ENCODE data around the gene TECPR2. TPM values are rescaled to one million over a fixed set of nuclear protein-coding genes. Genes with fewer than 3 reads are reported as not detected.

TECPR2 gene
- total RNA-seq, 2 experiments from 2014 or later, result 10.3 to 13.1 TPM

GRCh38 chr14:102363182-102363943 is 622 bp downstream of the TECPR2 start:
- Mint-ChIP-seq H3K27me3 (no peaks in the 10 kb centered on the region), H3K9me3 (ENCODE audit: low read depth) (no peaks in the 10 kb centered on the region), H3K36me3 (peaks cover 5% of the 10 kb centered on the region), H3K4me1 (peaks cover 35% of the 10 kb centered on the region), H3K4me3 (no peak overlapping the region), H3K27ac (peak overlapping the region; percentile 69)
- ATAC-seq, result peak; percentile 32
- peak; percentile 54 for DNase-seq
- CTCF ChIA-PET, result interaction anchor here (0.8 to 1.6 kb wide), 6 partner anchors 12 to 75 kb away, joined by 3 to 7 read pairs (median 3); partner anchors contain the start of gene ZNF839

- no peak overlapping the region for H3K4me3 Mint-ChIP-seq
- ATAC-seq, result no peak
Observed at GRCh38 chr14:102370305-102370809, 7.6 kb downstream of the TECPR2 start.

GRCh38 chr14:102371361-102371760 is 8.6 kb downstream of the TECPR2 start:
- CTCF ChIA-PET, result no interaction called here
- no peak overlapping the region for H3K27ac Mint-ChIP-seq
- peaks cover 45% of the 10 kb centered on the region for H3K4me1 Mint-ChIP-seq

More at GRCh38 chr14:102370305-102370809, 7.6 kb downstream of the TECPR2 start:
- no peak for DNase-seq
- H3K27ac Mint-ChIP-seq, result no peak overlapping the region
- peaks cover 40% of the 10 kb centered on the region for H3K4me1 Mint-ChIP-seq
- H3K9me3 Mint-ChIP-seq (ENCODE audit: low read depth), result no peaks in the 10 kb centered on the region
- H3K36me3 Mint-ChIP-seq, result peaks cover 2% of the 10 kb centered on the region
- CTCF ChIA-PET, result no interaction called here
- H3K27me3 Mint-ChIP-seq, result no peaks in the 10 kb centered on the region

GRCh38 chr14:102373110-102373509 is 10.4 kb downstream of the TECPR2 start:
- peaks cover 43% of the 10 kb centered on the region for H3K4me1 Mint-ChIP-seq
- DNase-seq (no peak), ATAC-seq (no peak)
- H3K27ac Mint-ChIP-seq, result no peak overlapping the region
- H3K9me3 Mint-ChIP-seq (ENCODE audit: low read depth), result no peaks in the 10 kb centered on the region
- H3K36me3 Mint-ChIP-seq, result peaks cover 3% of the 10 kb centered on the region
- CTCF ChIA-PET, result no interaction called here
- no peak overlapping the region for H3K4me3 Mint-ChIP-seq
- no peaks in the 10 kb centered on the region for H3K27me3 Mint-ChIP-seq

More at GRCh38 chr14:102371361-102371760, 8.6 kb downstream of the TECPR2 start:
- DNase-seq, result no peak
- no peak for ATAC-seq
- no peaks in the 10 kb centered on the region for H3K27me3 Mint-ChIP-seq
- no peaks in the 10 kb centered on the region for H3K9me3 Mint-ChIP-seq (ENCODE audit: low read depth)
- no peaks in the 10 kb centered on the region for H3K36me3 Mint-ChIP-seq
- H3K4me3 Mint-ChIP-seq, result no peak overlapping the region

GRCh38 chr14:102374264-102374663 is 11.5 kb downstream of the TECPR2 start:
- Mint-ChIP-seq H3K9me3 (ENCODE audit: low read depth) (no peaks in the 10 kb centered on the region), H3K4me3 (no peak overlapping the region), H3K4me1 (peaks cover 36% of the 10 kb centered on the region), H3K27ac (no peak overlapping the region), H3K27me3 (no peaks in the 10 kb centered on the region), H3K36me3 (peaks cover 5% of the 10 kb centered on the region)
- DNase-seq, result no peak
- ATAC-seq, result no peak
- CTCF ChIA-PET, result no interaction called here

GRCh38 chr14:102375119-102375518 is 12.4 kb downstream of the TECPR2 start:
- ATAC-seq (no peak), DNase-seq (no peak)
- CTCF ChIA-PET, result interaction anchor here (1.4 kb wide), 1 partner anchor 150 kb away, joined by 3 read pairs; no protein-coding TSS in a partner anchor
- Mint-ChIP-seq H3K27me3 (no peaks in the 10 kb centered on the region), H3K36me3 (peaks cover 5% of the 10 kb centered on the region), H3K4me1 (peaks cover 35% of the 10 kb centered on the region), H3K4me3 (no peak overlapping the region), H3K9me3 (ENCODE audit: low read depth) (no peaks in the 10 kb centered on the region), H3K27ac (peak overlapping the region; percentile 45)

- Mint-ChIP-seq H3K9me3 (ENCODE audit: low read depth) (no peaks in the 10 kb centered on the region), H3K27me3 (no peaks in the 10 kb centered on the region), H3K27ac (no peak overlapping the region), H3K36me3 (peaks cover 7% of the 10 kb centered on the region), H3K4me3 (no peak overlapping the region), H3K4me1 (peaks cover 28% of the 10 kb centered on the region)
- ATAC-seq (no peak), DNase-seq (no peak)
- CTCF ChIA-PET, result interaction anchor here (1.3 kb wide), 1 partner anchor 21 kb away, joined by 3 read pairs; no protein-coding TSS in a partner anchor
Observed at GRCh38 chr14:102377696-102378095, 15.0 kb downstream of the TECPR2 start.

- peaks cover 7% of the 10 kb centered on the region for H3K36me3 Mint-ChIP-seq
- no peak overlapping the region for H3K27ac Mint-ChIP-seq
- ATAC-seq, result no peak
- no peaks in the 10 kb centered on the region for H3K9me3 Mint-ChIP-seq (ENCODE audit: low read depth)
- H3K4me1 Mint-ChIP-seq, result peaks cover 22% of the 10 kb centered on the region
- CTCF ChIA-PET, result no interaction called here
- H3K4me3 Mint-ChIP-seq, result no peak overlapping the region
- no peak for DNase-seq
- H3K27me3 Mint-ChIP-seq, result no peaks in the 10 kb centered on the region
Observed at GRCh38 chr14:102378830-102379229, 16.1 kb downstream of the TECPR2 start.

GRCh38 chr14:102387086-102387485 is 24.3 kb downstream of the TECPR2 start:
- ATAC-seq, result no peak
- no peaks in the 10 kb centered on the region for H3K4me1 Mint-ChIP-seq
- CTCF ChIA-PET, result no interaction called here
- no peak overlapping the region for H3K27ac Mint-ChIP-seq
- H3K27me3 Mint-ChIP-seq, result no peaks in the 10 kb centered on the region
- no peak overlapping the region for H3K4me3 Mint-ChIP-seq
- no peaks in the 10 kb centered on the region for H3K36me3 Mint-ChIP-seq
- no peak for DNase-seq
- no peaks in the 10 kb centered on the region for H3K9me3 Mint-ChIP-seq (ENCODE audit: low read depth)

- CTCF ChIA-PET, result no interaction called here
- ATAC-seq (no peak), DNase-seq (no peak)
- no peaks in the 10 kb centered on the region for H3K9me3 Mint-ChIP-seq (ENCODE audit: low read depth)
- H3K36me3 Mint-ChIP-seq, result peaks cover 5% of the 10 kb centered on the region
- no peak overlapping the region for H3K27ac Mint-ChIP-seq
- H3K4me3 Mint-ChIP-seq, result no peak overlapping the region
- no peaks in the 10 kb centered on the region for H3K27me3 Mint-ChIP-seq
- no peaks in the 10 kb centered on the region for H3K4me1 Mint-ChIP-seq
Observed at GRCh38 chr14:102389246-102389645, 26.5 kb downstream of the TECPR2 start.

- peaks cover 3% of the 10 kb centered on the region for H3K4me1 Mint-ChIP-seq
- DNase-seq (no peak), ATAC-seq (no peak)
- peaks cover 5% of the 10 kb centered on the region for H3K36me3 Mint-ChIP-seq
- no peak overlapping the region for H3K27ac Mint-ChIP-seq
- no peaks in the 10 kb centered on the region for H3K9me3 Mint-ChIP-seq (ENCODE audit: low read depth)
- no peak overlapping the region for H3K4me3 Mint-ChIP-seq
- CTCF ChIA-PET, result no interaction called here
- H3K27me3 Mint-ChIP-seq, result no peaks in the 10 kb centered on the region
Observed at GRCh38 chr14:102390064-102390855, 27.5 kb downstream of the TECPR2 start.

GRCh38 chr14:102392506-102392905 is 29.8 kb downstream of the TECPR2 start:
- Mint-ChIP-seq H3K27me3 (no peaks in the 10 kb centered on the region), H3K4me1 (peaks cover 3% of the 10 kb centered on the region), H3K9me3 (ENCODE audit: low read depth) (peaks cover 4% of the 10 kb centered on the region), H3K27ac (no peak overlapping the region), H3K36me3 (peaks cover 17% of the 10 kb centered on the region), H3K4me3 (no peak overlapping the region)
- DNase-seq (peak; percentile 5), ATAC-seq (no peak)
- CTCF ChIA-PET, result no interaction called here

GRCh38 chr14:102394717-102395375 is 32.1 kb downstream of the TECPR2 start:
- DNase-seq (no peak), ATAC-seq (no peak)
- Mint-ChIP-seq H3K4me3 (no peak overlapping the region), H3K4me1 (peaks cover 3% of the 10 kb centered on the region), H3K9me3 (ENCODE audit: low read depth) (peaks cover 8% of the 10 kb centered on the region), H3K27ac (no peak overlapping the region), H3K36me3 (peaks cover 25% of the 10 kb centered on the region), H3K27me3 (no peaks in the 10 kb centered on the region)
- CTCF ChIA-PET, result interaction anchor here (1.4 kb wide), 1 partner anchor 43 kb away, joined by 3 read pairs; no protein-coding TSS in a partner anchor
